ENCODE data around the gene RXFP4. TPM values are rescaled to one million over a fixed set of nuclear protein-coding genes. Genes with fewer than 3 reads are reported as not detected.

The RXFP4 gene
- total and polyA plus RNA-seq, 2 of the 13 experiments (the other 11 are each of a cell fraction or from before 2014, with no cell fraction given): 0.38 to 1.4 TPM

- TF ChIP-seq ASH2L (IDR thresholded peaks at IDR 0.05; ENCODE audit: insufficient read length, low read depth, low read length): peak; percentile 31
- peak; percentile 79 for TF ChIP-seq POLR2G (IDR thresholded peaks at IDR 0.05; ENCODE audit: low read depth, low read length)
- peak; percentile 93 for TF ChIP-seq ZFX (CRISPR knock-in tag; IDR thresholded peaks at IDR 0.05; ENCODE audit: low read depth)
- TF ChIP-seq YEATS2 (CRISPR knock-in tag; IDR thresholded peaks at IDR 0.05; ENCODE audit: borderline replicate concordance): peak; percentile 34; the same call in 1 of the 2 replicates
- TF ChIP-seq RFX5 (IDR thresholded peaks at IDR 0.05; ENCODE audit: low read depth, low read length): no peak
- peak; percentile 7; the same call in 1 of the 2 replicates for TF ChIP-seq SAFB2 (CRISPR knock-in tag; IDR thresholded peaks at IDR 0.05; ENCODE audit: borderline replicate concordance, low read depth)
- peak; percentile 36; the same call in 1 of the 2 replicates for TF ChIP-seq NFYB (CRISPR knock-in tag; IDR thresholded peaks at IDR 0.05)
- peak; percentile 51 for TF ChIP-seq GABPA (IDR thresholded peaks at IDR 0.05; ENCODE audit: low read depth, low read length)
- TF ChIP-seq GABPA (CRISPR knock-in tag; IDR thresholded peaks at IDR 0.05; ENCODE audit: low read depth): peak; percentile 88
- TF ChIP-seq GATAD1 (CRISPR knock-in tag; IDR thresholded peaks at IDR 0.05): peak; percentile 56; the same call in 1 of the 2 replicates
- peak; percentile 83 for TF ChIP-seq ELF1 (CRISPR knock-in tag; IDR thresholded peaks at IDR 0.05)
- 0 out of 2 replicates have a peak, but pooled peaks have one; percentile 18 for TF ChIP-seq CREM (IDR thresholded peaks at IDR 0.05)
- TF ChIP-seq CREM (CRISPR knock-in tag; IDR thresholded peaks at IDR 0.05): no peak
- peak; percentile 16; the same call in 1 of the 2 replicates for TF ChIP-seq HDAC1 (CRISPR knock-in tag; IDR thresholded peaks at IDR 0.05)
- no peak for TF ChIP-seq ZNF761 (CRISPR knock-in tag; conservative IDR thresholded peaks at IDR 0.05)
- TF ChIP-seq ZNF501 (CRISPR knock-in tag; IDR thresholded peaks at IDR 0.05): peak; percentile 50; the same call in 1 of the 2 replicates
- TF ChIP-seq, protein P1, sequence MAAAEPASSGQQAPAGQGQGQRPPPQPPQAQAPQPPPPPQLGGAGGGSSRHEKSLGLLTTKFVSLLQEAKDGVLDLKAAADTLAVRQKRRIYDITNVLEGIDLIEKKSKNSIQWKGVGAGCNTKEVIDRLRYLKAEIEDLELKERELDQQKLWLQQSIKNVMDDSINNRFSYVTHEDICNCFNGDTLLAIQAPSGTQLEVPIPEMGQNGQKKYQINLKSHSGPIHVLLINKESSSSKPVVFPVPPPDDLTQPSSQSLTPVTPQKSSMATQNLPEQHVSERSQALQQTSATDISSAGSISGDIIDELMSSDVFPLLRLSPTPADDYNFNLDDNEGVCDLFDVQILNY (CRISPR knock-in tag; conservative IDR thresholded peaks at IDR 0.05): no peak
- TF ChIP-seq, protein P2, sequence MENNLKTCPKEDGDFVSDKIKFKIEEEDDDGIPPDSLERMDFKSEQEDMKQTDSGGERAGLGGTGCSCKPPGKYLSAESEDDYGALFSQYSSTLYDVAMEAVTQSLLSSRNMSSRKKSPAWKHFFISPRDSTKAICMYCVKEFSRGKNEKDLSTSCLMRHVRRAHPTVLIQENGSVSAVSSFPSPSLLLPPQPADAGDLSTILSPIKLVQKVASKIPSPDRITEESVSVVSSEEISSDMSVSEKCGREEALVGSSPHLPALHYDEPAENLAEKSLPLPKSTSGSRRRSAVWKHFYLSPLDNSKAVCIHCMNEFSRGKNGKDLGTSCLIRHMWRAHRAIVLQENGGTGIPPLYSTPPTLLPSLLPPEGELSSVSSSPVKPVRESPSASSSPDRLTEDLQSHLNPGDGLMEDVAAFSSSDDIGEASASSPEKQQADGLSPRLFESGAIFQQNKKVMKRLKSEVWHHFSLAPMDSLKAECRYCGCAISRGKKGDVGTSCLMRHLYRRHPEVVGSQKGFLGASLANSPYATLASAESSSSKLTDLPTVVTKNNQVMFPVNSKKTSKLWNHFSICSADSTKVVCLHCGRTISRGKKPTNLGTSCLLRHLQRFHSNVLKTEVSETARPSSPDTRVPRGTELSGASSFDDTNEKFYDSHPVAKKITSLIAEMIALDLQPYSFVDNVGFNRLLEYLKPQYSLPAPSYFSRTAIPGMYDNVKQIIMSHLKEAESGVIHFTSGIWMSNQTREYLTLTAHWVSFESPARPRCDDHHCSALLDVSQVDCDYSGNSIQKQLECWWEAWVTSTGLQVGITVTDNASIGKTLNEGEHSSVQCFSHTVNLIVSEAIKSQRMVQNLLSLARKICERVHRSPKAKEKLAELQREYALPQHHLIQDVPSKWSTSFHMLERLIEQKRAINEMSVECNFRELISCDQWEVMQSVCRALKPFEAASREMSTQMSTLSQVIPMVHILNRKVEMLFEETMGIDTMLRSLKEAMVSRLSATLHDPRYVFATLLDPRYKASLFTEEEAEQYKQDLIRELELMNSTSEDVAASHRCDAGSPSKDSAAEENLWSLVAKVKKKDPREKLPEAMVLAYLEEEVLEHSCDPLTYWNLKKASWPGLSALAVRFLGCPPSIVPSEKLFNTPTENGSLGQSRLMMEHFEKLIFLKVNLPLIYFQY (CRISPR knock-in tag; IDR thresholded peaks at IDR 0.05; ENCODE audit: borderline replicate concordance): peak; percentile 81; the same call in 1 of the 2 replicates
- no peak for TF ChIP-seq KDM5B (CRISPR knock-in tag; IDR thresholded peaks at IDR 0.05; ENCODE audit: borderline replicate concordance)
- TF ChIP-seq ZBTB33 (CRISPR knock-in tag; IDR thresholded peaks at IDR 0.05): peak; percentile 24; the same call in 1 of the 2 replicates
- TF ChIP-seq SAP130 (CRISPR knock-in tag; IDR thresholded peaks at IDR 0.05; ENCODE audit: low read depth): peak; percentile 83
- 0 out of 2 replicates have a peak, but pooled peaks have one; percentile 40 for TF ChIP-seq CSRNP1 (CRISPR knock-in tag; IDR thresholded peaks at IDR 0.05)
- peak; percentile 85 for TF ChIP-seq NFIC (IDR thresholded peaks at IDR 0.05; ENCODE audit: low read length)
- peak; percentile 48 for TF ChIP-seq PPARG (CRISPR knock-in tag; conservative IDR thresholded peaks at IDR 0.05)
Observed at GRCh38 chr1:155940482-155940992, 901 bp upstream of the RXFP4 start (continued).

Measured in HepG2 (cell line).